SK-N-MC (cell line): Measurements from ENCODE around the gene SMAD7.

Experiments used
- EZH2 ChIP-seq: fragments of 200-600 bp; sonication (generic); IDR thresholded peaks from one replicate; pipeline ENCODE4 v1.6.1; 2017; ENCODE audit warnings: antibody characterized with exemption
- FOXP2 ChIP-seq: optimal IDR thresholded peaks from 2 replicates; pipeline ENCODE3; 2011; ENCODE audit warnings: mild to moderate bottlenecking, moderate library complexity; ENCODE audit not compliant: insufficient read depth; ENCODE audit errors: extremely low read length, control extremely low read depth
- POLR2AphosphoS5 ChIP-seq: IDR thresholded peaks from 2 replicates; pipeline ENCODE4 v1.6.1; 2012; ENCODE audit warnings: mild to moderate bottlenecking, low read depth, low read length, borderline replicate concordance

GRCh38 chr18:48931680-48932461 lies 18.9 kb downstream of the SMAD7 start:
- TF ChIP-seq EZH2 (no peak), POLR2AphosphoS5 (no peak), FOXP2 (no peak)
